OCI-LY3 (cell line): ENCODE measurements around the gene GPR146.
"Not testable (repeated sequence)": the region's sequence is repeated elsewhere in the genome, so short reads cannot be mapped to it uniquely, and the experiment has no call there.

Experiments
- EZH2phosphoT487 ChIP-seq: fragments of 200-600 bp; shearing (Covaris generic); IDR thresholded peaks from 2 replicates; pipeline ENCODE4 v1.6.1; 2018; ENCODE audit warnings: antibody characterized with exemption, mixed run types, low read depth
- TF ChIP-seq, protein P1 (sequence below): fragments of 200-600, 300-600 bp; sonication (generic); IDR thresholded peaks from 2 replicates; pipeline ENCODE4 v1.5.1; 2014; ENCODE audit warnings: antibody characterized with exemption, low read length, low read depth

- TF ChIP-seq, protein P1, sequence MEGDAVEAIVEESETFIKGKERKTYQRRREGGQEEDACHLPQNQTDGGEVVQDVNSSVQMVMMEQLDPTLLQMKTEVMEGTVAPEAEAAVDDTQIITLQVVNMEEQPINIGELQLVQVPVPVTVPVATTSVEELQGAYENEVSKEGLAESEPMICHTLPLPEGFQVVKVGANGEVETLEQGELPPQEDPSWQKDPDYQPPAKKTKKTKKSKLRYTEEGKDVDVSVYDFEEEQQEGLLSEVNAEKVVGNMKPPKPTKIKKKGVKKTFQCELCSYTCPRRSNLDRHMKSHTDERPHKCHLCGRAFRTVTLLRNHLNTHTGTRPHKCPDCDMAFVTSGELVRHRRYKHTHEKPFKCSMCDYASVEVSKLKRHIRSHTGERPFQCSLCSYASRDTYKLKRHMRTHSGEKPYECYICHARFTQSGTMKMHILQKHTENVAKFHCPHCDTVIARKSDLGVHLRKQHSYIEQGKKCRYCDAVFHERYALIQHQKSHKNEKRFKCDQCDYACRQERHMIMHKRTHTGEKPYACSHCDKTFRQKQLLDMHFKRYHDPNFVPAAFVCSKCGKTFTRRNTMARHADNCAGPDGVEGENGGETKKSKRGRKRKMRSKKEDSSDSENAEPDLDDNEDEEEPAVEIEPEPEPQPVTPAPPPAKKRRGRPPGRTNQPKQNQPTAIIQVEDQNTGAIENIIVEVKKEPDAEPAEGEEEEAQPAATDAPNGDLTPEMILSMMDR = not testable (repeated sequence)
- TF ChIP-seq EZH2phosphoT487 = not testable (repeated sequence)
Observed at GRCh38 chr7:1002445-1002844, 41.9 kb upstream of the GPR146 start.
